GM19455 (cell line): ENCODE results near the gene ARHGEF6.
"Not testable (repeated sequence)": the region's sequence is repeated elsewhere in the genome, so short reads cannot be mapped to it uniquely, and the experiment has no call there.

ENCODE experiments used
- ATAC-seq: cut with Tn5 transposase; IDR thresholded peaks from one replicate; pipeline ENCODE4 v1.9.1; 2021; ENCODE audit not compliant: unreplicated experiment

Gene ARHGEF6, protein sequence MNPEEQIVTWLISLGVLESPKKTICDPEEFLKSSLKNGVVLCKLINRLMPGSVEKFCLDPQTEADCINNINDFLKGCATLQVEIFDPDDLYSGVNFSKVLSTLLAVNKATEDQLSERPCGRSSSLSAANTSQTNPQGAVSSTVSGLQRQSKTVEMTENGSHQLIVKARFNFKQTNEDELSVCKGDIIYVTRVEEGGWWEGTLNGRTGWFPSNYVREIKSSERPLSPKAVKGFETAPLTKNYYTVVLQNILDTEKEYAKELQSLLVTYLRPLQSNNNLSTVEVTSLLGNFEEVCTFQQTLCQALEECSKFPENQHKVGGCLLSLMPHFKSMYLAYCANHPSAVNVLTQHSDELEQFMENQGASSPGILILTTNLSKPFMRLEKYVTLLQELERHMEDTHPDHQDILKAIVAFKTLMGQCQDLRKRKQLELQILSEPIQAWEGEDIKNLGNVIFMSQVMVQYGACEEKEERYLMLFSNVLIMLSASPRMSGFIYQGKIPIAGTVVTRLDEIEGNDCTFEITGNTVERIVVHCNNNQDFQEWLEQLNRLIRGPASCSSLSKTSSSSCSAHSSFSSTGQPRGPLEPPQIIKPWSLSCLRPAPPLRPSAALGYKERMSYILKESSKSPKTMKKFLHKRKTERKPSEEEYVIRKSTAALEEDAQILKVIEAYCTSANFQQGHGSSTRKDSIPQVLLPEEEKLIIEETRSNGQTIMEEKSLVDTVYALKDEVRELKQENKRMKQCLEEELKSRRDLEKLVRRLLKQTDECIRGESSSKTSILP

GRCh38 chrX:136780763-136781162, at the start of gene ARHGEF6:
Gene ARHGEF6 (minus strand): TSS chrX:136780932. CDS start chrX:136780882, 50 bp downstream.
- ATAC-seq, result no peak

DNA sequence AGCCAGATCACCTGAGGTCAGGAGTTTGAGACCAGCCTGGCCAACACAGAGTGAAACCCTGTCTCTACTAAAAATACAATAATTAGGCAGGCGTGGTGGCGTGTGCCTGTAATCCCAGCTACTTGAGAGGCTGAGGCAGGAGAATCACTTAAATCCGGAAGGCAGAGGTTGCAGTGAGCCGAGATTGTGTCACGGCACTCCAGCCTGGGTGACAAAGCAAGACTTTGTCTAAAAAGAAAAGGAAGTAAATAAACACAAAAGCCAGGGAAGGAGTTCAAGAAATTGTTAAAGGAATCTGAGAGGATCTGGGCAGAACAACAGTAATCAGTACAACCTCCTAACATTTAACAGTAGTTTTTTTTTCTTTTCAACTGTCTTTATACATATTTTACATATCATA, 48.7 kb upstream of the ARHGEF6 start:
- ATAC-seq, result no peak

DNA sequence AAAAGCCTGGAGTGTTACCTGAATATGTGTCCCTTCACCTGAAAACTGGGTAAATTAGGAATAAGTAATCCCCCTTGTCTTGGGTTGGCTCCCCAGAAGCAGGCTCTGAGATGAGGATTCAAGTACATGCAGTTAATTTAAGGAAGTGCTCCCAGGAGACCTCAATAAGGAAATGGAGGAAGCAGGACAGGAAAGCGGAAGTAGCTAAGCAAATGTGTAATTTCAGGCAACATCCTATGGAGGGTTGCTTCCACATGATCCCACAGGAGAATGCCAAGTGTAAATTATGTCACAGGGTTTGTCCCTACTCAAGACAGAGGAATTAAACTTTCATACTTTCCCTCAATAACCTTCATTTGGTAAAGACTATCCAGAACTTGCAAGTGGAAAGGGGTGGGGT, 48.1 kb upstream of the ARHGEF6 start:
- no peak for ATAC-seq

- no peak for ATAC-seq
Measured at GRCh38 chrX:136827026-136827425, 46.3 kb upstream of the ARHGEF6 start.

DNA sequence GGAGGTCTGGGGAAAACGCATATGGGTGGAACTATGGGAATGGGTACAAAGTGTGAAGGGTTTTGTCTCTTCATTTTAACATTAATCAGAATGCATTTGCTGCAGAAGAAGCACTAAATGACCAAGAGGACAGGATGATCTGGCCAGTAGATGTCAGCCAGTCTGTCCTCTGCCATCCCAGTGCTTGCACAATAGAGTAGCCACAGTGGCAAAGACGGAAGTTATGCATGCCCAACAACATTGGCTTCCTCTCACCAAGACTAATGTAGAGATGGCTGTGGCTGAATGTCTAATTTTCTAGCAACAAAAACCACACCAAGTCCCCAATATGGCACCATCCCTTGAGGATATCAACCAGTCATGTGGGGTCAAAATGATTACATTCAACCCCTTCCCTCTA, 45.0 kb upstream of the ARHGEF6 start:
- ATAC-seq, result no peak

DNA sequence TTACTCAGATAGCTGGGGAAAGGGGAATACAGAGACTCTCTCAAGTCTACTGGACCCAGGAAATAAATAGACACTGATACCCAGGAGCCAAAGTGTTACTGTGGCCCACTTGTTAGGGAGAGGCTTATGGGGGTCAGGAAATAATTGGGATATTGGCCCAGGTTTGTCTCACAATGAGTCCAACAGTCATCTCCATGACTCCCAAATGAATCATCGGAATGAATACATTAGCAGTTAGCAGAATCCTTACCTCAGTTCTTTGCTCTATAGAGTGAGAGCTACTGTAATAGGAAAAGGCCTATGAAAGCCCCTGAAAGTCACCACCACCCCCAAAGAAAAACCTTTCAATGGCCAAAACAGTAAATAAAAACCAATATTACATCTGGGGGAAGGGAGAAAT, 42.4 kb upstream of the ARHGEF6 start:
- ATAC-seq, result no peak

- no peak for ATAC-seq
Measured at GRCh38 chrX:136822337-136823095, 41.8 kb upstream of the ARHGEF6 start.

DNA sequence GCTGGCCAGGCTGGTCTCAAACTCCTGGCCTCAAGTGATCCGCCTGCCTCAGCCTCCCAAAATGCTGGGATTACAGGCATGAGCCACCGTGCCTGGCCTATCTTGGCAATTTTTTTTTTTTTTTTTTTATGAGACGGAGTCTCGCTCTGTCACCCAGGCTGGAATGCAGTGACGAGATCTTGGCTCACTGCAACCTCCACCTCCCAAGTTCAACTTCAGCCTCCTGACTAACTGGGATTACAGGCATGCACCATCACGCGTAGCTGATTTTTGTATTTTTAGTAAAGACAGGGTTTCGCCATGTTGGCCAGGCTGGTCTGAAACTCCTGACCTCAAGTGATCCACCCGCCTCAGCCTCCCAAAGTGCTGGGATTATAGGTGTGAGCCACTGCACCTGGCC, 39.0 kb upstream of the ARHGEF6 start:
- ATAC-seq, result not testable (repeated sequence)

DNA sequence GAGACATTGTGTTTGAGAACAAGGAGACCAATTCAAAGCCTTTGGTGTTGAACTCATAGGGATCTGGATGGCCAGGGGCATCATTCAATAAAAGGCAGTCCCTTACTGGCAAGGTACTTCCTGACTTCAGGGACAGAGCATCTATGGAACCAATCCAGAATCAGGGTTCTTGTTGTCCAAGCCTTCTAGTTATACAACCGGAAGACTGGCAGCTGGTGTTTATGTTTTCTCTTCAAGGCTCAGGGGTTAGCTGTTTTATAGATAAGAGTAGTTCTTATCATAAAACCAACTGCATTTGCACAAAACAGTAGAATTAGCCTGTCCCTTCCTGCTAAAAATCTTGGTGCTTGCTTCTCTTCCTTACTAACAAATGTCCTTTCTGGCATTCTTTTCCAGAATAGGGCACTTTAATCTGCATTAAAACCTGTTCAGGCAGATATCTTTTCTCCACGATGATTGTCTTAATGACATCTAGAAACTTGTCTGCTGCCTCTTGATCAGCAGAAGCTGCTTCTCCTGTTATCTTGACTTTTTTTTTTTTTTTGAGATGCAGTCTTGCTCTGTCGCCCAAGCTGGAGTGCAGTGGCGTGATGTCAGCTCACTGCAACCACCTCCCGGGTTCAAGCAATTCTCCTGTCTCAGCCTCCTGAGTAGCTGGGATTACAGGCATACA, 38.4 kb upstream of the ARHGEF6 start:
- no peak for ATAC-seq

DNA sequence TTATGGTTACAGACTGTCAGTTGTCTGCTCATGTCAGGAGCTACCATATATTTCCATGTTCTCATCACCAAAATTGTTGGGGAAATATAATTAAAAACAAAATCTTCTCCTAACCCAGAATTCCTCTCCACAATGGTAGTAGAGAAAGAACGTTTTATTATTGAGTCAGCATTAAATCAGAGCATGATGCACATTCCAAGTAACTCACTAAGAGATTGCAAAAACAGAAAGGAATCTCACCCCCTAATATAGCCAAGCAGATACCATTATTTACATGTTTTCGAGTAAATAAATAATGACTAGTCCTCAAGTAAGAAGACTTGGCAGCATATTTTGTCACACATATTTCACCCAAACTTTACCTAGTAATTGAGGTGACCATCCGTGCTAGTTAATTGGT, 36.2 kb upstream of the ARHGEF6 start:
- ATAC-seq, result no peak

DNA sequence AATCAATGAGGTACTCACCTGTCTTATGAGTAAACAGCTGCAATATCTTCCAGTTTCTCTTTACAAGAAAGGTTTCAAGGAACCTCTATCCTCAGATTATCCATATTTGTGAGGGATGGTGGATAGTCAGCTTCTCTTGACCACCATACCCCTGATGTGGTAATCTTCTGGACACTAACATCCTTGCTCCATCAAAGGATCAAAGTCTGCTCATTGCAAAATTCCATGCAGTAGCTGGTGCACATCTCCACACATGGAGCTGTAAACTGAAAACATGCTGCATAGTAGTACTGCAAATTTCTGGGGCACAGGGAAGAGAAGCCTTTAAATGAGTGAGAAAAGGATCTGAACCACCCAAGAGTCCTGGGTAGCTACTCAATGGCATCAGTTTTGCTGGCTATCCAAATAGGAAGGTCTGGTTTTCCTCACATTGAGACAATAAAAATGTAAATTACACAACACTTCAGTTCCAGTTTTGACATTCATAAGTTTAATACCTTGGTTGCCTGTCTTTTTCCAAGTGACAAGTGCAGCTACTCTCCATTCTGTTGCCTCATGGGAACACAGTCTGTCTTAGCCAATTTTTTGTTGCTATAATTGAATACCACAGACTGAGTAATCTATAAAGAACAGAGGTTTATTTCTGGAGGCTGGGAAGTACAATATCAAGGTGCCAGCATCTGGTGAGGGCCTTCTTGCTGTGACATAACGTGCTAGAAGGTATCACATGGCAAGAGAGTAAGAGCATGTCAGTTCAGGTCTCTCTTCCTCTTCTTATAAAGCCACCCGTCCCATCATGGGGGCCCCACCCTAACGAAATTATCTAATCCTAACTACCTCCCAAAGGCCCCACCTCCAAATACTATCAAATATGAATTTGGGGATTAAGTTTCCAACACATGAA, 34.4 kb upstream of the ARHGEF6 start:
- ATAC-seq, result no peak

DNA sequence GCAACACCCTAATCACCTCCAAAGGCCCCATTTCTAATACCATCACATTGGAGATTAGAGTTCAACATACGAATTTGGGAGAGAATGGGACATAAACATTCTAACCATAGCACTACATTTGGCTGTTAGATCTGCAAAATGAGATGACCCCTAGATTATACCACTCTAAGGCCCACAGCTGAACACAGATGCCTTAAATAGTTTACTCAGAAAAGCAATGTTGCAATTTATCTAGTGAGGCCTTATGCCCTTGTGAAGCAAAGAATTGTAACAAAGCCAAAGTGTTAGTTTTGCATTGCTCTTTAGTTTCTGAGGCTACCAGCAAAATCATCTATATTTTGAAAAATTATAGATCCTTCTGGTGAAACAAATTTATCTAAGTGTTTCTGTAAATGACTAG, 31.6 kb upstream of the ARHGEF6 start:
- ATAC-seq, result no peak

DNA sequence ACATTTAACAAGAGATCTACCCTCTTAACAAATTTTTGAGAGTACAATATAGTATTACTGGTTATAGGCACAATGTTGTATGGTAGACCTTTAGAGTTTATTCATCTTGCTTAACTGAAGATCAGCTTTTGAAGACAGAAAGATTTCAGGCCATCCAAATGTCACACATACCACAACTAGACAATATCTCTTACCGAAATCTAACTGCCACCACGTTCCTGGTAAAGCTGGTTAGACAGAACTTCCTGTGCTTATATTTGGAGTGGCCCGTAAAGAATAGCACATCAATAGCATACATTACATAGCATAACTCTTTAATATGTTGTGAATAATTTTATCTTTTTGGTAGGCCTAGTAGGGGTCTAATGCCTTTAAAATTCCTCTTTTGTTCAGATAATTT, 29.8 kb upstream of the ARHGEF6 start:
- ATAC-seq, result no peak

DNA sequence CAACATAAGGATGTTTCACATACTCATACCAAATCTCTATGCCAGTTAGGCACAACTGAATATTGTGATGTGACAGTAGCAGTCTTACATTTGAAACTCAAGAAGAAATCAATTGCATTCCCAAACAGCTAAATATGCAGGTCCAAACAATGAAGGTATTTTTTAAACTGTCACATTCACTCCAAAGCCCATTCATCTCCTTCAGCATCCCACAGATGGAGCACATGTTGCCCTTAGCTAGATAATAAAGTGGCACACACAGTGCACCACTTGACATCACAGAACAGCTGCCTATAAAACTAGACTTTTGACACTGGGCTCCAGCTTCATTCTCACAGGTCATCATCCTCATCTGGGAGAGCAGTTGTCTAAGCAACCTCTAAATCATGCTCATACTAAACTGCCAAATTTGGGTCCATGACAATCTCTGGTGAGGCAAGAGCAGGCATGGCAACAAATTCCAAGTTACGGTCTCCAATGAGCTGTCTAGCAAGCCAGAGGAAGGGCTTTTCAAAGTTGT, 26.2 kb upstream of the ARHGEF6 start:
- ATAC-seq, result no peak

DNA sequence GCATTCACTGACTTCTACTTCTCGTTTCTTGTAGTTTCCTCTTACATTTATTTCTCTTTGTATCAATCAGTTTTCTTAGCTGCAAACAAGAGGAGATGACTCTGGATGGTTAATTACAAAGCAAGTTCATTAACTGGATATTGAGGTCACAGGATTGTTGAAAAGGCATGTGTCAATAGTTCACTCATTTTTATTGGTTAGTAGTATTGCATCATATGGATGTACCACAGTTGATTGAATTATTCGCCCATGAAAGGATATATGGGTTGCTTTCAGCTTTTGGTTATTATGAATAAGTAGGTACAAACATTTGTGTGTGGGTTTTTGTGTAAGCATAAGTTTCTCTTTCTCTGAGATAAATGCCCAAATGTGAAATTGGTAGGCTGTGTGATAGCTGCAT, 21.8 kb upstream of the ARHGEF6 start:
- ATAC-seq, result no peak

GRCh38 chrX:136797787-136798186, 17.1 kb upstream of the ARHGEF6 start:
- no peak for ATAC-seq

GRCh38 chrX:136795132-136795531, 14.4 kb upstream of the ARHGEF6 start:
- not testable (repeated sequence) for ATAC-seq

DNA sequence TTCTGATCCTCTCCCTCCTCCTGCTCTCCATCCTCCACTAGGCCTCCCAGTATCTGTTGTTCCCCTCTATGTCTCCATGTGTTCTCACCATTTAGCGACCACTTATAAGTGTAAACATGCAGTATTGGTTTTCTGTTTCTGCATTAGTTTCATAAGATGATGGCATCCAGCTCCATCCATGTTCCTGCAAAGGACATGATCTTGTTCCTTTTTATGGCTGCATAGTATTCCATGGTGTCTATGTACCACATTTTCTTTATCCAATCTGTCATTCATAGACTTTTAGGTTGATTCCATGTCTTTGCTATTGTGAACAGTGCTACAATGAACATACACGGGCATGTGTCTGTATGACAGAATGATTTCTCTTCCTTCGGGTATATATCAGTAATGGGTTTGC, 13.9 kb upstream of the ARHGEF6 start:
- ATAC-seq, result not testable (repeated sequence)

GRCh38 chrX:136794080-136794479, 13.3 kb upstream of the ARHGEF6 start:
- no peak for ATAC-seq

GRCh38 chrX:136789856-136790255, 9.1 kb upstream of the ARHGEF6 start:
- no peak for ATAC-seq
